ENCODE measurements around the gene CSAG1. TPM values are rescaled to one million over a fixed set of nuclear protein-coding genes. Genes with fewer than 3 reads are reported as not detected.

CSAG1 gene, protein sequence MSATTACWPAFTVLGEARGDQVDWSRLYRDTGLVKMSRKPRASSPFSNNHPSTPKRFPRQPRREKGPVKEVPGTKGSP
- total RNA-seq: not detected in 2 replicates

DNA sequence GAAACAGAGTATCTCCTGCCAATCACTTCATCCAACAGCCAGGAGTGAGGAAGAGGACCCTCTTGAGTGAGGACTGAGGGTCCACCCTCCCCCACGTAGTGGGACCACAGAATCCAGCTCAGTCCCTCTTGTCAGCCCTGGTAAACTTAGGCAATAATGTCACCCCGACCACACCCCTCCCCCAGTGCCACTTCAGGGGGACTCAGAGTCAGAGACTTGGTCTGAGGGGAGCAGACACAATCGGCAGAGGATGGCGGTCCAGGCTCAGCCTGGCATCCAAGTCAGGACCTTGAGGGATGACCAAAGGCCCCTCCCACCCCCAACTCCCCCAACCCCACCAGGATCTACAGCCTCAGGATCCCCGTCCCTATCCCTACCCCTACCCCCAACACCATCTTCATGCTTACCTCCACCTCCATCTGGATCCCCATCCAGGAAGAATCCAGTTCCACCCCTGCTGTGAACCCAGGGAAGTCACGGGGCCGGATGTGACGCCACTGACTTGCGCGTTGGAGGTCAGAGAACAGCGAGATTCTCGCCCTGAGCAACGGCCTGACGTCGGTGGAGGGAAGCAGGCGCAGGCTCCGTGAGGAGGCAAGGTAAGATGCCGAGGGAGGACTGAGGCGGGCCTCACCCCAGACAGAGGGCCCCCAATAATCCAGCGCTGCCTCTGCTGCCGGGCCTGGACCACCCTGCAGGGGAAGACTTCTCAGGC lies at the start of gene CSAG1, which contains the start of gene MAGEA12:
Gene CSAG1 (minus strand): TSS at position 461 of the 715 bp plus-strand sequence. CDS start 1,261 bp downstream, outside the sequence.
Gene MAGEA12 (plus strand): TSS at position 497 of the 715 bp plus-strand sequence. CDS start 2,405 bp downstream, outside the sequence.

DNA sequence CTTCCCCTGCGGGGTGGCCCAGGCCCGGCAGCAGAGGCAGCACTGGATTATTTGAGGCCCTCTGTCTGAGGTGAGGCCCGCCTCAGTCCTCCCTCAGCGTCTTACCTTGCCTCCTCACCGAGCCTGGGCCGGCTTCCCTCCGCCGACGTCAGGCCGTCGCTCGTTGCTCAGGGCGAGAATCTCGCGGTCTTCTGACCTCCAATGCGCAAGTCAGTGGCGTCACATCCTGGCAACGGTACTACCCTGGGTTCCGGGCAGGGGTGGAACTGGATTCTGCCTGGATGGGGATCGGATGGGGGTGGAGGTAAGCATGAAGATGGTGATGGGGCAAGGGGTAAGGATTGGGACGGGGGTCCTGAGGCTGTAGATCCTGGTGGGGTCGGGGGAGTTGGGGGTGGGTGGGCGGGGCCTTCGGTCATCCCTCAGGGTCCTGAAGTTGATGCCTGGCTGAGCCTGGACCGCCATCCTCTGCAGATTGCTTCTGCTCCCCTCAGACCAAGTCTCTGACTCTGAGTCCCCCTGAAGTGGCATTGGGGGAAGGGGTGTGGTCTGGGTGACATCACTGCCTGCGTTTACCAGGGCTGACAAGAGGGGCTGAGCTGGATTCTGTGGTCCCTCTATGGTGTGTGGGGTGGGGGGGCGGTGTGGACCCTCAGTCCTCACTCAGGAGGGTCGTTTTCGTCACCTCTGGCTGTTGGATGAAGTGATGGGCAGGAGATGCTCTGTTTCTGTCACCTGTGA lies 36.2 kb upstream of the CSAG1 start, which contains the start of gene MAGEA6:
Gene MAGEA6 (minus strand): TSS at position 141 of the 741 bp plus-strand sequence. CDS start 2,039 bp downstream, outside the sequence.

GRCh38 chrX:152758918-152759317 lies 25.4 kb upstream of the CSAG1 start, which contains the start of gene CSAG3:
Gene CSAG3 (plus strand): TSS chrX:152759218.

DNA sequence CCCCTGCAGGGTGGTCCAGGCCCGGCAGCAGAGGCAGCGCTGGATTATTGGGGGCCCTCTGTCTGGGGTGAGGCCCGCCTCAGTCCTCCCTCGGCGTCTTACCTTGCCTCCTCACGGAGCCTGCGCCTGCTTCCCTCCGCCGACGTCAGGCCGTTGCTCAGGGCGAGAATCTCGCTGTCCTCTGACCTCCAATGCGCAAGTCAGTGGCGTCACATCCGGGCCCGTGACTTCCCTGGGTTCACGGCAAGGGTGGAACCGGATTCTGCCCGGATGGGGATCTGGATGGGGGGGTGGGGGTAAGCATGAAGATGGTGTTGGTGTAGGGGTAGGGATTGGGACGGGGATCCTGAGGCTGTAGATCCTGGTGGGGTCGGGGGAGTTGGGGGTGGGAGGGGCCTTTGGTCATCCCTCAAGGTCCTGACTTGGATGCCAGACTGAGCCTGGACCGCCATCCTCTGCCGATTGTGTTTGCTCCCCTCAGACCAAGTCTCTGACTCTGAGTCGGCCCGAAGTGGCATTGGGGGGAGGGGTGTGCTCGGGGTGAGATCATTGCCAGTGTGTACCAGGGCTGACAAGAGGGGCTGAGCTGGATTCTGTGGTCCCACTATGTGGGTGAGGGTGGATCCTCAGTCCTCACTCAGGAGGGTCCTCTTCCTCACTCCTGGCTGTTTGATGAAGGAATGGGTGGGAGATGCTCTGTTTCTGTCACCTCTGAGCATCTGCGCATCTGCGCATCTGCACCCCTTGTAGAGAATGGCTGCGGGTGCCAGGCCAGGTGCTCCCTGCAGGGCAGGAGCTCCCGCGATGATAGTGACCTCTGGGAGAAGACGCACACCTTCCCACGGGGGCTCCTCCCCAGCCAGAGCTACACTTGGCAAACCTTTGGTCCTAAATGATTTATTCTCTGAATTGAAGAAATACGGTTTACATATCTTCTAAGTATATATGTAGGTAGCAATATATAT lies 20.4 kb upstream of the CSAG1 start, which contains the start of gene MAGEA2:
Gene MAGEA2 (minus strand): TSS at position 157 of the 965 bp plus-strand sequence. CDS start 2,479 bp downstream, outside the sequence.

GRCh38 chrX:152713815-152714787 lies 19.4 kb downstream of the CSAG1 start, which contains the start of gene MAGEA2B:
Gene MAGEA2B (plus strand): TSS chrX:152714628. CDS start chrX:152717107, 2,479 bp downstream.

GRCh38 chrX:152709173-152709572 lies 24.3 kb downstream of the CSAG1 start, which contains the start of gene CSAG2:
Gene CSAG2 (minus strand): TSS chrX:152709273. CDS start chrX:152709112, 161 bp downstream.

GRCh38 chrX:152697952-152698931 lies 35.3 kb downstream of the CSAG1 start, which contains the start of gene MAGEA3:
Gene MAGEA3 (plus strand): TSS chrX:152698794. CDS start chrX:152700833, 2,039 bp downstream.

Other genes with a start within 250 kb of the CSAG1 start
- gene GABRQ, start 95.8 kb downstream of the CSAG1 start, total RNA-seq: not detected in 2 replicates
- gene MAGEA3, start 34.9 kb downstream of the CSAG1 start, total RNA-seq: not detected in 2 replicates
- gene CSAG2, start 24.4 kb downstream of the CSAG1 start, total RNA-seq: not detected in 2 replicates
- not detected in 2 replicates for gene MAGEA2B, start 19.1 kb downstream of the CSAG1 start, total RNA-seq
- not detected in 2 replicates for gene MAGEA12, start within 50 bp of the CSAG1 start, total RNA-seq
- not detected in 2 replicates for gene MAGEA2, start 20.1 kb upstream of the CSAG1 start, total RNA-seq
- gene CSAG3, start 25.5 kb upstream of the CSAG1 start, total RNA-seq: not detected in 2 replicates
- gene MAGEA6, start 36.0 kb upstream of the CSAG1 start, total RNA-seq: not detected in 2 replicates
- gene CETN2, start 97.0 kb upstream of the CSAG1 start, total RNA-seq: 28.6 and 34.0 TPM in 2 replicates
- gene NSDHL, start 97.3 kb upstream of the CSAG1 start, total RNA-seq: 17.9 and 25.8 TPM in 2 replicates
- 74.7 and 178 TPM in 2 replicates for gene ZNF185, start 164.3 kb upstream of the CSAG1 start, total RNA-seq